Measurements from ENCODE around the gene IDH3G. TPM values are rescaled to one million over a fixed set of nuclear protein-coding genes. Genes with fewer than 3 reads are reported as not detected.

Gene IDH3G
- total and polyA plus RNA-seq, 2 of the 8 experiments (the other 6 are each of a cell fraction or from before 2014, with no cell fraction given): 39.4 to 66.7 TPM

DNA sequence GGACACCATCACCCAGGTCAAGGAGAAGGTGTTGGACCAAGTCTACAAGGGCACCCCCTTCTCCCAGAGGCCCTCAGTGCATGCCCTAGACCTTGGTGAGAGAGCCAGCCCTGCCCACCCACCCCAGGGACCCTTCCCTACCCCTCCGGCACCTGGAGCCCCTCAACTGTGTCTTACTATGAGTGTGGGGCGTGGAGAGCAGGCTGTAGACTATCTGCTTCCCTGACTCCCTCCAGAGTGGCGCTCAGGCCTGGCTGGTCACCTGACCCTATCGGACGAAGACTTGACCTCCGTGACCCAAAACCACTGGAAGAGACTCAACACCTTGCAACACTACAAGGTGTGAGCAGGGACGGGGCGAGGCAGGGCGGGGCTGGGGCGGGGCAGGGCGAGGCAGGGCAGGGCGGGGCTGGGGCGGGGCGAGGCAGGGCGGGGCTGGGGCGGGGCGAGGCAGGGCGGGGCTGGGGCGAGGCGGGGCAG lies 18.0 kb downstream of the IDH3G start:
- no peak for DNase-seq (ENCODE audit: low read depth in 1 of 2, low spot score in 2 of 2)
- H3K23me2 ChIP-seq (ENCODE audit: low read depth, low read length): no peaks in the 10 kb centered on the region
- no peak overlapping the region for H4K5ac ChIP-seq (ENCODE audit: insufficient read length, low read depth, low read length)
- no peaks in the 10 kb centered on the region for H3K4me1 ChIP-seq (replicated peaks in 1 of 4; ENCODE audit: control insufficient read depth in 3 of 4, insufficient read depth in 4 of 4, low read length in 3 of 4)
- no peaks in the 10 kb centered on the region for H3K36me3 ChIP-seq (ENCODE audit: control insufficient read depth in 2 of 4, insufficient read depth in 4 of 4, low read length in 3 of 4)
- no peaks in the 10 kb centered on the region for H3K79me1 ChIP-seq (ENCODE audit: low read depth, low read length)
- no peaks in the 10 kb centered on the region for H3K27me3 ChIP-seq (replicated peaks in 1 of 4; ENCODE audit: control insufficient read depth in 3 of 4, extremely low read depth in 1 of 4, insufficient read depth in 3 of 4, low read length in 3 of 4)
- no peaks in the 10 kb centered on the region for H4K20me1 ChIP-seq (replicated peaks in 1 of 2; ENCODE audit: control insufficient read depth in 1 of 2, insufficient read depth in 2 of 2, low read length in 2 of 2)
- no peak overlapping the region for H3K4me3 ChIP-seq (ENCODE audit: extremely low read depth in 1 of 4, insufficient read depth in 2 of 4, low read depth in 3 of 4, low read length in 4 of 4)
- H3K56ac ChIP-seq (replicated peaks; ENCODE audit: insufficient read length, low read depth, low read length): no peak overlapping the region
- no peak overlapping the region for H2AFZ ChIP-seq (ENCODE audit: low read length)
- no peak overlapping the region for H4K91ac ChIP-seq (replicated peaks; ENCODE audit: insufficient read length, low read length)
- no peak for FAIRE-seq
- no peak overlapping the region for H2BK20ac ChIP-seq (ENCODE audit: low read length)
- H3K27ac ChIP-seq (ENCODE audit: low read depth, low read length): no peak overlapping the region
- POLR2A ChIA-PET (ENCODE audit: partially characterized antibody): no interaction called here
- H2AK5ac ChIP-seq (ENCODE audit: low read depth, low read length): no peak overlapping the region
- H3K9me3 ChIP-seq (ENCODE audit: insufficient read depth in 2 of 2, low read depth in 1 of 2, low read length in 1 of 2): no peaks in the 10 kb centered on the region
- no peak overlapping the region for H2BK12ac ChIP-seq (ENCODE audit: low read depth, low read length)
- no peak overlapping the region for H3K4me2 ChIP-seq (ENCODE audit: insufficient read depth in 1 of 2, low read depth in 2 of 2, low read length in 2 of 2)
- no peaks in the 10 kb centered on the region for H3K79me2 ChIP-seq (ENCODE audit: control insufficient read depth in 1 of 2, insufficient read depth in 2 of 2, low read length in 2 of 2)
- no peak overlapping the region for H2BK120ac ChIP-seq (replicated peaks; ENCODE audit: low read depth, low read length)
- no peak overlapping the region for H3K18ac ChIP-seq (ENCODE audit: extremely low read depth, low read length)
- no peak overlapping the region for H3K14ac ChIP-seq (ENCODE audit: insufficient read length)
- no peak overlapping the region for H3K9ac ChIP-seq (replicated peaks in 1 of 4; ENCODE audit: extremely low read depth in 1 of 4, low read depth in 3 of 4, low read length in 3 of 4)
- WGBS, 2 experiments (ENCODE audit: extremely low coverage in 1 of 2, insufficient coverage in 1 of 2, insufficient read length in 1 of 2, insufficient replicate concordance in 2 of 2, low coverage in 1 of 2, low lambda C conversion rate in 2 of 2, missing lambda C conversion rate in 1 of 2): no CpG with 5 or more reads among the region's 20 CpGs
- no peak overlapping the region for H3K23ac ChIP-seq (ENCODE audit: insufficient read length)
- no peak overlapping the region for H2BK15ac ChIP-seq (ENCODE audit: low read length)
- no peak overlapping the region for H4K8ac ChIP-seq (ENCODE audit: extremely low read depth, insufficient read depth, low read length)
- H2BK5ac ChIP-seq (ENCODE audit: low read depth, low read length): no peak overlapping the region
- no peak overlapping the region for H3K4ac ChIP-seq (replicated peaks; ENCODE audit: insufficient read length, low read depth, low read length)
- CTCF ChIA-PET (ENCODE audit: partially characterized antibody): no interaction called here
- no peak for TF ChIP-seq SIN3A (conservative IDR thresholded peaks at IDR 0.05 in 1 of 2, IDR thresholded peaks at IDR 0.05 in 1 of 2; ENCODE audit: low read depth in 1 of 2, low read length in 2 of 2)
- TF ChIP-seq SUZ12 (IDR thresholded peaks at IDR 0.05; ENCODE audit: low read length): no peak
- TF ChIP-seq YY1 (IDR thresholded peaks at IDR 0.05; ENCODE audit: low read depth, low read length): no peak
- TF ChIP-seq EP300 (IDR thresholded peaks at IDR 0.05; ENCODE audit: borderline replicate concordance in 1 of 2, low read depth in 2 of 2, low read length in 2 of 2): no peak
- TF ChIP-seq POLR2AphosphoS5 (IDR thresholded peaks at IDR 0.05; ENCODE audit: low read depth, low read length): no peak
- no peak for TF ChIP-seq RAD21 (IDR thresholded peaks at IDR 0.05 in 1 of 2, conservative IDR thresholded peaks at IDR 0.05 in 1 of 2; ENCODE audit: low read depth in 2 of 2, low read length in 2 of 2)

All from H1 (cell line).